ENCODE data around the gene CASTOR2.

CASTOR2 gene

GRCh38 chr7:75049817-75050216 lies 85.3 kb downstream of the CASTOR2 start:
- no peak overlapping the region for H3K4me3 ChIP-seq (ENCODE audit: control insufficient read depth, low read depth, low read length)
- no peak for DNase-seq (ENCODE audit: low read depth)
- no peak for TF ChIP-seq CTCF (conservative IDR thresholded peaks at IDR 0.05; ENCODE audit: control insufficient read depth, insufficient read depth, low read depth, low read length)

- TF ChIP-seq CTCF (conservative IDR thresholded peaks at IDR 0.05; ENCODE audit: control insufficient read depth, insufficient read depth, low read depth, low read length) = no peak
- H3K4me3 ChIP-seq (ENCODE audit: control insufficient read depth, low read depth, low read length) = no peak overlapping the region
- no peak for DNase-seq (ENCODE audit: low read depth)
Measured at GRCh38 chr7:75050501-75050900, 86.0 kb downstream of the CASTOR2 start.

GRCh38 chr7:75054744-75055143 lies 90.2 kb downstream of the CASTOR2 start:
- no peak for TF ChIP-seq CTCF (conservative IDR thresholded peaks at IDR 0.05; ENCODE audit: control insufficient read depth, insufficient read depth, low read depth, low read length)
- no peak overlapping the region for H3K4me3 ChIP-seq (ENCODE audit: control insufficient read depth, low read depth, low read length)
- DNase-seq (ENCODE audit: low read depth) = peak; percentile 91

- TF ChIP-seq CTCF (conservative IDR thresholded peaks at IDR 0.05; ENCODE audit: control insufficient read depth, insufficient read depth, low read depth, low read length) = no peak
- no peak for DNase-seq (ENCODE audit: low read depth)
- H3K4me3 ChIP-seq (ENCODE audit: control insufficient read depth, low read depth, low read length) = no peak overlapping the region
Measured at GRCh38 chr7:75055155-75055554, 90.7 kb downstream of the CASTOR2 start.

GRCh38 chr7:75055830-75056772 lies 91.6 kb downstream of the CASTOR2 start:
- H3K4me3 ChIP-seq (ENCODE audit: control insufficient read depth, low read depth, low read length) = no peak overlapping the region
- no peak for TF ChIP-seq CTCF (conservative IDR thresholded peaks at IDR 0.05; ENCODE audit: control insufficient read depth, insufficient read depth, low read depth, low read length)
- peak; percentile 85 for DNase-seq (ENCODE audit: low read depth)

GRCh38 chr7:75058406-75058805 lies 93.9 kb downstream of the CASTOR2 start:
- no peak overlapping the region for H3K4me3 ChIP-seq (ENCODE audit: control insufficient read depth, low read depth, low read length)
- no peak for TF ChIP-seq CTCF (conservative IDR thresholded peaks at IDR 0.05; ENCODE audit: control insufficient read depth, insufficient read depth, low read depth, low read length)
- DNase-seq (ENCODE audit: low read depth) = no peak

All from fibroblast of mammary gland (primary cell).